ENCODE results near the gene TMEM106B.

- TF ChIP-seq CTCF (IDR thresholded peaks at IDR 0.05) (no peak), POLR2AphosphoS5 (IDR thresholded peaks at IDR 0.05) (no peak), EP300 (IDR thresholded peaks at IDR 0.05) (no peak), POLR2A (IDR thresholded peaks at IDR 0.05) (no peak)
Observed at GRCh38 chr7:12244129-12244528, 33.0 kb downstream of the TMEM106B start.

Measured in suprapubic skin (tissue), 4 donors.